CD4-positive, alpha-beta T cell treated with Interleukin-6 at 100 ng/mL for 8 hours (primary cell): Measurements from ENCODE around the gene TDP2.
A peak's percentile ranks its signal among the peaks of the same experiment; 100 is the strongest.

Experiments
- DNase-seq: peaks from one replicate; pipeline ENCODE4 v3.0.0-alpha.2; 2020; ENCODE audit warnings: mixed read lengths, low spot score

Gene TDP2

GRCh38 chr6:24666641-24667377 lies at the start of gene TDP2, which contains the start of gene ACOT13:
TDP2 (minus strand) TSS chr6:24666899; CDS start chr6:24666862, 37 bp downstream.
ACOT13 (plus strand) TSS chr6:24667077; CDS start chr6:24667264, 187 bp downstream.
- peak; percentile 97 for DNase-seq

DNA sequence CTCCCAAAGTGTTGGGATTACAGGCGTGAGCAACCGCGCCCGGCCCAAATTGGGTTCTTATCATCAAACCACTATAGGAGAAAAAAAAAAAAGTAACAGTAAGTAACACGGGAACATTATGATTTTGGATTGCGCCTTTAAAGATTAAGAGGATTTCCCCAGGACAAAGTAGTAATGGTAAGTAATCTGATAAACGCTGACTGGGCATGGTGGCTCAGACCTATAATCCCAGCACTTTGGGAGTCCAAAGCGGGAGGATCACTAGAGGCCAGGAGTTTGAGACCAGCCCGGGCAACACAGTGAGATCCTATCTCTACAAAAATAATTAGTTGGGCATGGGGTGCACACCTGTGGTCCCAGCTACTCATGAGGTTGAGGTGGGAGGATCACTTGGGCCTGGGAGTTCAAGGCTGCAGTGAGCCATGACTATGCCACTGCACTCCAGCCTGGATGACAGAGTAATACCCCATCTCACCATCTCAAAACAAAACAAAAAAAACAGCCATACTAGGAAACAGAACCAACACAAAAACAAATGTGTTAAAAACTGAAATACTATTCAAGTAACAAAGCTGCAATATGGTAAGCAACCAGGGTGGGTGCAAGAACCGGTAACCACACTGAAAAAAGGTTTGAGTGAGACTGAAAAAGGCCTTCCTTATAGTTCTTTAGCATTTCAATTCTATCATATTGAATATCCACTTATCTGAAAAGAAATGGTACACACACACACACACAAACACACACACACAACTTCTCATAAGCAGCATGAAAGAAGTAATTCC lies 44.0 kb upstream of the TDP2 start:
- no peak for DNase-seq

DNA sequence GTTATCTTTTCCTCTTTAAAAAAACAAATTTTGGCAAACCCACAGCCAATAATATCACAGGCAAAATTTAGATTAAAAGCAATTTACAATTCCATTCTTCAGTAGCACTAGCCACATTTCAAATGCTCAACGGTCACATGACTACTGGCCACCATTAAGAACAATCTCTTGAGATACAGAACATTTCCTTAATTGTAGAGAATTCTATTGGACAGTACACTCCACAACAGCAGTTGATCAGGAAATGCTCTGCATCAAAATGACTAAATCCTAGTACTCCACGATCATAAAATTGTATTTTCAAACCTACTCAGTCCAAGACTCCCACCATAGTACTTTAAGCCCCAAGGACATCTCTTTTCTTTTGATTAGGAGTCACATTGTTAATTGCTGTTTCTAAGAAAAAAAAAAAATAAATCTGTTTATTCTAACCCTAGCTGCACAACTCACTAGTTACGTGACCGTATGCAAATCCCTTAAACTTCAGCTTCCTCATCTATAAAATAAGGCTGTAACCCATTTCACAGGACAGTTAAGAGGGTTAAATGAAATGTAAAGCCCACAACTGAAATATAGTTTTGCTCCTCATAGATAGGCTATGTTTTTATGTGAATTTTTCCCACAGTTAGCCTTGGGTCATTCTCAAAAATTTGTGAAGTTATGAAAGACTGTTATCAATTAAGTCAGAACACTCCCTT lies 42.5 kb upstream of the TDP2 start:
- DNase-seq: no peak

DNA sequence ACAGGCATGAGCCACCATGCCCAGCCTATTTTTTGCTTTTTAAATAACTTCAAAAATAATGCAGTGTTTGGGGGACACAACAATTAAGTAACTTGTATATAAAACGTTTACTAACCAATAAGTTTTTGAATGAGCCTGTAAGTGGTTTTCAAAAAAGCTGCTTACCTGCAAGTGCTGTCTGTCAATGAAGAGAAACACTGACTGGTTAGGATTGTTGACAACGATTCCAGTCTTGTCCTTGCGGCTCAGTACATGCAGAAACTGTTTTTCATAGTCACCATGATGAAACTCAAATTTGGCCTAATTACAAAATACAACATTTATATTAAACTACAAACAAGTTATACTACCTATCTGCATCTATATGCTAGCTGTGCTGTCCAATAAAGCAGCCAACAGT lies 41.9 kb upstream of the TDP2 start:
- no peak for DNase-seq

- DNase-seq: no peak
Measured at GRCh38 chr6:24704468-24704867, 37.8 kb upstream of the TDP2 start.

- no peak for DNase-seq
Measured at GRCh38 chr6:24702720-24703282, 36.1 kb upstream of the TDP2 start.

DNA sequence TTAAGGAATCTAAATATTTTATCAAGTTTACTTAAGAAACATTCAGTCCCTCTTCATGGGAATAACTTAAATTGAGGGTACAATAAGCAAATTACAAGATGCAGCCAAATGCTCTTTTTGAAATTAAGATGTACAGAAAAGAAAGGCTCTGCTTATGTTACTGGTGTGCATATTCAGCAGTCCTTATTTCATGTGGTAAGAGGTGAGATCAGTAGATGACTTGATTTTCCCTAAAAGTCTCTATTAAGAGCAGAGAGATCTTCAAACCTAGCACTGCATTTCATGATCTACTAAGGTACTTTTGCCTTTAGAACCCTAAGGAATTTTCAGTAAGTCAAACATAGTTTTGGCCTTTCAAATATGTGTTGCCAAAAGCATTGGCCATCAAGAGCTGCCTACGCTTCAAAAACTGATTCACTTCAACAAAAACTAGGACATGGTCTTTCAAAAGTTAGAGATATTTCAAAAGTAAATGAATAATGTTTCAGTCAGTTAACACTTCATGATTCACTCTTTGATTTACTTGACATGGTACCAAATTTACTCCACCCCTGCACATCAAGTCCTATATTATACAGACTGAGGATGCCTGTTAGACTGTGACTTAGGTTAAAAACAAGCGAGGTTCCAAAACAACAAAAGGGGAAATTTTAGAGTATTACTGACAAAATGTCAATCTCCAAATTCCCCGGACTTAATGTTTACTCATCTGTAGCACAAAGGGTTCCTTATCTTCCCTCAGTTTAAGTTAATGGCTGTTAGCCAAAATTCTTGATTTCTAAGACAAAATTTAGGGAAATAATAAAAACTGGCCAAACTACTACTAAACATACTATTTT lies 33.0 kb upstream of the TDP2 start:
- DNase-seq: no peak

DNA sequence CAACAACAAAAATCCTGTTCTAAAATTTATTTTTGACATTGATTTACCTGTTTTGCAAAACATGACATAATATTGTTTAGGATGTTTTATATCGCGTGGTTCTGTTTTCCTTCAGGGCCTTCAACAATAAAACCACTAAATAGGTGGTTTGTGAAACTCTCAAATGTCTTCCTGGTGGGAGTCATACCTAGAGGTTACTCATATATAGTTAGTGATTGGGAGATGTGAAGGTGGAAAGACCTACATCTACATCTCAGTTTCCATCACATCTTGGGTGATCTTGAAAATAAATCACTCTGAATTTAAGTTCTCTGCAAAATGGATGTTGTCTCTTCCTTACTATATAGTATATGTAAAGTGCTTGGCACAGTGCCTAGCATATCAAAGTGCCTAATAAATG lies 29.4 kb upstream of the TDP2 start:
- DNase-seq: no peak

DNA sequence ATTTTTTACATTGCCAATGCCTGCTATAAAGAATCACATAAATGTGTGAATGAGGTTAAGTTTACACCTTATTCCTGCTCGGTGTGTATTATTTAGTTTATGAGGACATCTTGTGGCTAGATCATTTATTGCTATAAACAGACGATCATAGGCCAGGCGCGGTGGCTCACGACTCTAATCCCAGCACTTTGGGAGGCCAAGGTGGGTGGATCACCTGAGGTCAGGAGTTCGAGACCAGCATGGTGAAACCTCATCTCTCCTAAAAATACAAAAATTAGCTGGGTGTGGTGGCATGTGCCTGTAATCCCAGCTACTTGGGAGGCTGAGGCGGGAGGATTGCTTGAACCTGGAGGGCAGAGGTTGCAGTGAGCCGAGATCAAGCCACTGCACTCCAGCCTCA lies 28.9 kb upstream of the TDP2 start:
- peak; percentile 36 for DNase-seq

GRCh38 chr6:24694198-24694597 lies 27.5 kb upstream of the TDP2 start:
- DNase-seq: no peak

DNA sequence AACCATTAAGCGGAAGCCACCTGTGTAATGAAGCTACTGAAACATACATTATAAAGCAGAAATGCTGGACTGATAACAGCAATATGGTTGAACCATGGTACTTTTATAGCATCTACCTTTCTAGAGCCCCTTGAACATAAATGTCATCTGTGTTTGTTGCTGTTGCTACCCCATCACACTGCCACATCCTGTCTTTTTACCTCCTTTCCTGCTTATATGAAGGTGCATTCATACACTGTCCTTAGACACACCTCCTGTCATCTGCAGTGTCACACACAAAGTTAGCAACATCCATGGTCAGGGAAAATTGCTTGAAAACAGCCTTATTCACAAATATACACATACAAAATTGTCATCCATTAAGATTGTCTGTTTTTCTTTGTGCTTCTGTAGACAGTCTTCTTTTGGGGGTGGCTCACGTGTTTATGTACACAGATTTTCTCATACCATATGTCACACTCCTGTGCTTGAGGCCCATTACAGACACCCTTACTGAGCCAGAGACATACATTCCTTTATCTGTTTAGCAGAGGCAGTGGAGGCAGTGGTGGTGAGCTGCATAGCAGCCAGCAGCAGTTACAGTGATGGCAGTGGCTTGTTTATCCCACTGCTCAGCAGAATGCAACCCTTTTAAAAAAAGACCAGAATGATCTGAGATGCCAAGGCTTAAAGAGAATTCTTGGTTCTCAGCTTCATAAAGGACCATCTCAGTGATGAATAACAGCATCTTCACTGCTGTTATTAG lies 26.3 kb upstream of the TDP2 start:
- DNase-seq: no peak

- no peak for DNase-seq
Measured at GRCh38 chr6:24692415-24692814, 25.7 kb upstream of the TDP2 start.

GRCh38 chr6:24692003-24692402 lies 25.3 kb upstream of the TDP2 start:
- DNase-seq: no peak

GRCh38 chr6:24691550-24691949 lies 24.9 kb upstream of the TDP2 start:
- DNase-seq: no peak

DNA sequence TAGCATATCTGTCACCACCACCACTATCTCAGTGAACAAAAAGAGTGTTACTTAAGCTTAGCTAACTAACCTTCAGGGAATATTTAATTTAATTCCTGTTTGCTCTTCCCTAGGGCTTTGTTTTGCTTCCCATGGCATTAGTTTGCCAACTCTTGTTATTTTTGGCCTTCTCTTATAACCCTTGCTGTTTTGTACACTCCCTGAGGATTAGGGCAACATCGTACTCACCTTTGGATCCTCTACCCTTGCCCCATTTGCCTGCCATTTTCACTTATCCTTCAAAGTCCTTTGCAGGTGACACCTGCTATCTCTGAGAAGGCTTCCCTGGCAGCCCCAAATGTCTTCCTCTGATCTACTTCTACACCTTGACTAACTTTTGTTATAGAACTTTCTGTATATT lies 23.9 kb upstream of the TDP2 start:
- no peak for DNase-seq

- DNase-seq: no peak
Measured at GRCh38 chr6:24689964-24690363, 23.3 kb upstream of the TDP2 start.

DNA sequence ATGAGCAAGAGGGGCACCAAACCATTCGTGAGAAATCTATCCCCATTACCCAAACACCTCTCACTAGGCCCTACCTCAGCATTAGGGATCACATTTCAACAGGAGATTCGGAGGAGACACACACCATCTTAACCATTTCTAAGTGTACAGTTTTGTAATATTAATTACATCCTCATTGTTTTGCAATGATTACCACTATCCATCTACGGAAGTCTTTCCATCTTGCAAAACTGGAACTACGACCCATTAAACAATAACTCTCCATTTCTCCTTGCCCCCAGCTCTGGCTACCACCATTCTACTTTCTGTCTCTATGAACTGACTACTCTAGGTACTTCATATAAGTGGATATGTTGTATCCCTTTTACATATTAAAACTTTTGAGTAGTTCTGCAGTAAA lies 20.2 kb upstream of the TDP2 start:
- no peak for DNase-seq

- DNase-seq: no peak
Measured at GRCh38 chr6:24686408-24686807, 19.7 kb upstream of the TDP2 start.

DNA sequence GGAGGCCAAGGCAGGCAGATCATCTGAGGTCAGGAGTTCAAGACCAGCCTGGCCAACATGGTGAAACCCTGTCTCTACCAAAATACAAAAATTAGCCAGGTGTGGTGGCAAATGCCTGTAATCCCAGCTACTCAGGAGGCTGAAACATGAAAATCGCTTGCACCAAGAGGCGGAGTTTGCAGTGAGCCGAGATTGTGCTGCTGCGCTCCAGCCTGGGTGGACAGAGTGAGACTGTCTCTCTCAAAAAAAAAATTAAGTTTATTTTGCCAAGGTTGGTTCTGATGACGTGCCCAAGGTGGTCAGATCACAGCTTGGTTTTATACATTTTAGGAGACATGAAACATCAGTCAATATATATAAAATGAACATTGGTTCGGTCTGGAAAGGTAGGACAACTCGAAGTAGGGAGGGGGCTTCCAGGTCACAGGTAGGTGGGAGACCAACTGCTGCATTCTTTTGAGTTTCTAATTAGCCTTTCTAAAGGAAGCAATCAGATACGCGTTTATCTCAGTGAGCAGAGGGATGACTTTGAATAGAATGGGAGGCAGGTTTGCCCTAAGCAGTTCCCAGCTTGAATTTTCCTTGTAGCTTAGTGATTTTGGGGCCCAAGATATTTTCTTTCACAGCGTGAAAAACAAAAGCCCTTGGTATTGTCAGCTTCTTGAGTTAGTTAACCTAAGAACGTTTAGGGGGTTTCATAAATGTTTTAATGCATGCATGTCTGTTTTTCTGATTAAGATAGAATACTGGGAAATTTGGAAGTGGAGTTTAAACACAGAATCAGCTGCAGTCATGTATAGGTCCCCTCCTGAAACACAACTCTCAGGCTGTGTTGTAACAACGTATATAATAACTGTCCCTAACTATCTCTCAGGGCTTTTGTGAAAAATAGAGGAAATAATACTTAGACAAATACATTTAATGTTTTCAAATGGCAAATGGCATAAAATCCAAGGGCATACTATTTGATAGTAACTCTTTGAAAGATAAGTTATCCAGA lies 16.9 kb upstream of the TDP2 start:
- DNase-seq: no peak

GRCh38 chr6:24680582-24680981 lies 13.9 kb upstream of the TDP2 start:
- no peak for DNase-seq
